Measurements from ENCODE around the gene MBD1. TPM values are rescaled to one million over a fixed set of nuclear protein-coding genes. Genes with fewer than 3 reads are reported as not detected.

MBD1 gene, protein sequence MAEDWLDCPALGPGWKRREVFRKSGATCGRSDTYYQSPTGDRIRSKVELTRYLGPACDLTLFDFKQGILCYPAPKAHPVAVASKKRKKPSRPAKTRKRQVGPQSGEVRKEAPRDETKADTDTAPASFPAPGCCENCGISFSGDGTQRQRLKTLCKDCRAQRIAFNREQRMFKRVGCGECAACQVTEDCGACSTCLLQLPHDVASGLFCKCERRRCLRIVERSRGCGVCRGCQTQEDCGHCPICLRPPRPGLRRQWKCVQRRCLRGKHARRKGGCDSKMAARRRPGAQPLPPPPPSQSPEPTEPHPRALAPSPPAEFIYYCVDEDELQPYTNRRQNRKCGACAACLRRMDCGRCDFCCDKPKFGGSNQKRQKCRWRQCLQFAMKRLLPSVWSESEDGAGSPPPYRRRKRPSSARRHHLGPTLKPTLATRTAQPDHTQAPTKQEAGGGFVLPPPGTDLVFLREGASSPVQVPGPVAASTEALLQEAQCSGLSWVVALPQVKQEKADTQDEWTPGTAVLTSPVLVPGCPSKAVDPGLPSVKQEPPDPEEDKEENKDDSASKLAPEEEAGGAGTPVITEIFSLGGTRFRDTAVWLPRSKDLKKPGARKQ
- 57.2 and 58.1 TPM in 2 replicates for total RNA-seq (2021)
- long read RNA-seq, transcript MBD1-204 (16 exons, 3,091 nt): major isoform, 8 of 167 reads
- long read RNA-seq, partial matches to known transcripts: 24 of 167 reads
- long read RNA-seq, other reads (novel, unspliced or antisense): 127 of 167 reads

DNA sequence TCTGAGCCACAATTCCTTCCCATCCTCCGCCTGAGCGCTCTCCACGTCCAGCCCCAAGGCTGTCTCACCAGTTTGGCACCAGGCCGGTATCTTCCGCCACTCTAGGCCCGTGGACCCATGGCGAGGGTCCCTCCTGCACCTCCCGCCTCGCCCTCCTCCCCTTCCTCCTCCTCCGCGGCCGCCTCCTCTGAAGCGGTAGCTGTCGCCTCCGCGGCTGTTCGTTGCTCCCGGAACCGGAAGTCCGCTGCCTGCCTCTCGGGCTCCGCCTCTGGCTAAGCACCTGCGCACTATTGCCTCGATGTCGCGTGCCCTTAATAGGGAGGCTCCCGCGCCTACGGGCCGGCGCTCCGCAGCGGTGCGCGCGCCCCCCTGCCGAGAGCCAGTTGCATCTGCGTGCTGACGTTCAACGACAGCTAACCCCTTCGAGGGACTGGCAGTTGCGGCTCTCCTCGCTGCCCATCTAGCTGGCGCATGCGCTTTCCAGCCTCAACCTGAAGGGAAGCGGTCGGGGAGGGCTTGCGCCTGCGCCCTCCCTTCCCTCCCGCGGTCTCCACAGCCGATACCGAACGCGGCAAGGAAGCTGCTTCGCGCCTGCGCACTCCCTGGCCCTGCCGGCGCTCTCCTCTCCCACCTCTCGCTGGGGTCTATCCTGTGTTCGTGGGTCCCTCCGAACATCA, at the start of gene MBD1:
Gene MBD1 (minus strand): TSS at position 229 of the 677 bp plus-strand sequence. CDS start 1,531 bp downstream, outside the sequence.
- H3T11ph ChIP-seq (ENCODE audit: low read length): no peak within 1 kb of the TSS
- no peak within 1 kb of the TSS for H2AK5ac ChIP-seq (ENCODE audit: insufficient read length, low read length)
- peak within 1 kb of the TSS; percentile 83 for H3K4me2 ChIP-seq (ENCODE audit: insufficient read depth, insufficient read length, low read length)
- H4K91ac ChIP-seq (ENCODE audit: insufficient read length, low read depth, low read length): no peak within 1 kb of the TSS
- no peaks in the 10 kb centered on the region for H3K4me1 ChIP-seq (ENCODE audit: insufficient read depth, low read length)
- no peaks in the 10 kb centered on the region for H3K79me1 ChIP-seq (ENCODE audit: insufficient read depth, low read depth, low read length, poor library complexity, severe bottlenecking)
- H3K9me3 Mint-ChIP-seq: no peaks in the 10 kb centered on the region; a peak in 1 of 5 replicates
- H3K56ac ChIP-seq (ENCODE audit: insufficient read length, low read depth, low read length): no peak within 1 kb of the TSS
- no peak within 1 kb of the TSS for H2BK20ac ChIP-seq (ENCODE audit: low read depth, low read length, poor library complexity, severe bottlenecking)
- H2BK5ac ChIP-seq (ENCODE audit: insufficient read length, low read length): no peak within 1 kb of the TSS
- peak within 1 kb of the TSS; percentile 80 for H3K14ac ChIP-seq (ENCODE audit: insufficient read depth, low read length)
- no peaks in the 10 kb centered on the region for H3K9me3 ChIP-seq (ENCODE audit: control insufficient read depth, low read depth, low read length)
- H3K4me1 Mint-ChIP-seq: peaks cover 12 to 17% of the 10 kb centered on the region in 2 experiments
- peak within 1 kb of the TSS; percentile 95 to 98 for H3K4me3 Mint-ChIP-seq
- no peak within 1 kb of the TSS for H4K5ac ChIP-seq (ENCODE audit: insufficient read length, low read depth, low read length)
- no peak within 1 kb of the TSS for H4K8ac ChIP-seq (replicated peaks; ENCODE audit: insufficient read length, low read depth, low read length)
- H3K23me2 ChIP-seq (ENCODE audit: insufficient read length, low read depth, low read length, poor library complexity, severe bottlenecking): peaks cover 7% of the 10 kb centered on the region
- peak within 1 kb of the TSS; percentile 61 for H3K18ac ChIP-seq (ENCODE audit: insufficient read length, low read depth, low read length)
- peak within 1 kb of the TSS; percentile 67 for H3K9ac ChIP-seq (ENCODE audit: extremely low read depth, insufficient read length, low read length)
- peaks cover 40 to 59% (median 59%) of the 10 kb centered on the region in 3 experiments; a peak in 6 of 7 replicates for H3K36me3 Mint-ChIP-seq (ENCODE audit: insufficient read depth in 1 of 3, low read depth in 3 of 3)
- no peaks in the 10 kb centered on the region for H4K20me1 ChIP-seq (ENCODE audit: control insufficient read depth, insufficient read depth, insufficient read length)
- TF ChIP-seq, protein P1, sequence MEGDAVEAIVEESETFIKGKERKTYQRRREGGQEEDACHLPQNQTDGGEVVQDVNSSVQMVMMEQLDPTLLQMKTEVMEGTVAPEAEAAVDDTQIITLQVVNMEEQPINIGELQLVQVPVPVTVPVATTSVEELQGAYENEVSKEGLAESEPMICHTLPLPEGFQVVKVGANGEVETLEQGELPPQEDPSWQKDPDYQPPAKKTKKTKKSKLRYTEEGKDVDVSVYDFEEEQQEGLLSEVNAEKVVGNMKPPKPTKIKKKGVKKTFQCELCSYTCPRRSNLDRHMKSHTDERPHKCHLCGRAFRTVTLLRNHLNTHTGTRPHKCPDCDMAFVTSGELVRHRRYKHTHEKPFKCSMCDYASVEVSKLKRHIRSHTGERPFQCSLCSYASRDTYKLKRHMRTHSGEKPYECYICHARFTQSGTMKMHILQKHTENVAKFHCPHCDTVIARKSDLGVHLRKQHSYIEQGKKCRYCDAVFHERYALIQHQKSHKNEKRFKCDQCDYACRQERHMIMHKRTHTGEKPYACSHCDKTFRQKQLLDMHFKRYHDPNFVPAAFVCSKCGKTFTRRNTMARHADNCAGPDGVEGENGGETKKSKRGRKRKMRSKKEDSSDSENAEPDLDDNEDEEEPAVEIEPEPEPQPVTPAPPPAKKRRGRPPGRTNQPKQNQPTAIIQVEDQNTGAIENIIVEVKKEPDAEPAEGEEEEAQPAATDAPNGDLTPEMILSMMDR (conservative IDR thresholded peaks at IDR 0.05): peak; percentile 29; the same call in 1 of the 3 replicates
- no peaks in the 10 kb centered on the region for H3K27me3 Mint-ChIP-seq (ENCODE audit: low read depth)
- peak within 1 kb of the TSS; percentile 82 to 99 (median 98); a peak in 6 of 7 replicates for H3K27ac Mint-ChIP-seq
- no peak within 1 kb of the TSS for H2BK120ac ChIP-seq (ENCODE audit: low read depth, low read length, poor library complexity, severe bottlenecking)
- H3K4ac ChIP-seq (ENCODE audit: low read depth, low read length): no peak within 1 kb of the TSS
- no peaks in the 10 kb centered on the region for H3K27me3 ChIP-seq (ENCODE audit: insufficient read depth, low read length)
- H3K27ac ChIP-seq (ENCODE audit: insufficient read length, low read depth, low read length): no peak within 1 kb of the TSS
- no CpG with 5 or more reads among the region's 63 CpGs for WGBS (ENCODE audit: extremely low coverage, insufficient read length, low lambda C conversion rate)
- H3K23ac ChIP-seq (ENCODE audit: insufficient read length, low read depth, low read length): no peak within 1 kb of the TSS
- peak; percentile 96 for DNase-seq
- H2BK12ac ChIP-seq (ENCODE audit: insufficient read length, low read depth, low read length): no peak within 1 kb of the TSS
- H2BK15ac ChIP-seq (ENCODE audit: low read depth, low read length): no peak within 1 kb of the TSS
- H2AFZ ChIP-seq (ENCODE audit: low read length): no peak within 1 kb of the TSS
- no peaks in the 10 kb centered on the region; the same call in 1 of the 2 replicates for H3K79me2 ChIP-seq (ENCODE audit: insufficient read depth, low read length)
